GM19455 (cell line): ENCODE data around the gene RAI14.

Experiments used
- ATAC-seq: cut with Tn5 transposase; IDR thresholded peaks from one replicate; pipeline ENCODE4 v1.9.1; 2021; ENCODE audit not compliant: unreplicated experiment

The RAI14 gene

DNA sequence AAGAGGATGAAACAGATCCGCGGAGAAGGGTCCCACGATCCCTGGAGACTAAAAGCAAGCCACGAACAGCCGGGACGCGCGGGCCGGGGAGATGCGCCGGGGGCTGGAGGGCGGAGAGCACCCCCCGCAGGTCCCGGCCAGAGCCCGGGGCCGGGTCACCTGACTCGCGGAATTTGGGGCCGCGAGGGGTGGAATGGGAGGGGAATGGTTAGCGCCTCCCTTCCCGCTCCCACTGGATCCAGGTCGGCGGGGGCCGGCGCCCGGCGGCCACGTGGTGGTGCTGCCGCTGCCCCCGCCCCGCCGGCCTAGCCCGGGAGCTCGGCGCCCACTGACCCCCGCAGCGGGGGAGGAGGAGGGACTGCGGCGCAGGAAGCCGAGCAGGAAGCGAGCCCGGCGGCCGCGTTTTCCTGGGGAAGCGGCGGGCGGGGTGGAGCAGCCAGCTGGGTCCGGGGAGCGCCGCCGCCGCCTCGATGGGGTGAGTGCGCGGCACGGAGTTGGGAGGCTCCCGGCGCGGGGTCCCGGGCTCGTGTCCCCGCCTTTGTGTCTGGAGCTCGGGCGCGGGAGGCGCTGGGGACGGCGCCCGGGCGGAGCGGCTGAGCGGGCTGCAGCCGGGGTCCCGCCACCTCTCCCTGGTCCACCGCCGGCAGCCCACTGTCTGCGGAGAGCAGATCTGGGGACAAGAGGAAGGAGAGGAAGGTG lies at the start of gene RAI14:
Gene RAI14, plus strand, starts transcription at position 328 of the 699 bp plus-strand sequence. CDS start 30,592 bp downstream, outside the sequence.
- ATAC-seq = no peak

- ATAC-seq = no peak
Measured at GRCh38 chr5:34608368-34608767, 47.8 kb upstream of the RAI14 start.

GRCh38 chr5:34608859-34609648 lies 47.1 kb upstream of the RAI14 start:
- no peak for ATAC-seq

DNA sequence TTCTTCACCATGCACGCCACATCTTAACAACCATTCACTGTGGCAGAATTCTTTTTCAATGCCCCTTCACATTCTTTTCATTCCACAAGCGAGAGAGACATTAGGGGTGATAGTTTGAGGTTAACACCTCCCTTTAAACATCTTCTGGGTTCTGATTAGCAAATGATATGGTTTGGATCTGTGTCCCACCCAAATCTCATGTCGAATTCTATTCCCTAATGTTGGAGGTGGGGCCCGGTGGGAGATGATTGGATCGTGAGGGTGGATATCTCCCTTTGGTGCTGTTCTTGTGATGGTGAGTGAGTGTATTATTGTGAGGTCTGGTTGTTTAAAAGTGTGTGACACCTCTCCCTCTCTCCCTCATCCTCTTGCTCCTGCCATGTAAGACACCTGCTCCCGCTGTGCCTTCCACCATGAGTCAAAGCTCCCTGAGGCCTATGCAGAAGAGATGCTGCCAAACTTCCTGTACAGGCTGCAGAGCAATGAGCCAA lies 46.1 kb upstream of the RAI14 start:
- ATAC-seq = no peak

DNA sequence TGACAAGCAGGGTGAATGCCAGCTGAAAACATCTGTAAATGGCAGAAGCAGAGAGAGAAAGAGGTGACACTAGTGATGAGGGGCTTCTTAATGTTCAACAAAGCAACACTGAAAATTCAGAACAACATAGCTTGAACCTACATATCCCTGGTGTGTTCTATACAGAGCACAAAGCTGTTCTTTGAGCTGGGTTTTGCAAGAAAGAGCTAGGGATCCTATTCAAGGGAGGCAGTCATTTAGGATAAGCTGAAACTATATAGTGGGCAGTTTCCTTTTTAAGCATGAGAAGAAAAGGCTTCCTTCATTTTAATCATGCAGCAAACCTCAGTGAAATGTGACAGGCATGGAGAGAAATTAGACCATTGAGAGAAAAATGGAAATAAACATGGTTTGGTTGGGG lies 45.6 kb upstream of the RAI14 start:
- no peak for ATAC-seq

GRCh38 chr5:34611464-34612415 lies 44.4 kb upstream of the RAI14 start:
- no peak for ATAC-seq

GRCh38 chr5:34616651-34617050 lies 39.5 kb upstream of the RAI14 start:
- ATAC-seq = no peak

- no peak for ATAC-seq
Measured at GRCh38 chr5:34618371-34619065, 37.6 kb upstream of the RAI14 start.

GRCh38 chr5:34620185-34620584 lies 35.9 kb upstream of the RAI14 start:
- ATAC-seq = no peak

DNA sequence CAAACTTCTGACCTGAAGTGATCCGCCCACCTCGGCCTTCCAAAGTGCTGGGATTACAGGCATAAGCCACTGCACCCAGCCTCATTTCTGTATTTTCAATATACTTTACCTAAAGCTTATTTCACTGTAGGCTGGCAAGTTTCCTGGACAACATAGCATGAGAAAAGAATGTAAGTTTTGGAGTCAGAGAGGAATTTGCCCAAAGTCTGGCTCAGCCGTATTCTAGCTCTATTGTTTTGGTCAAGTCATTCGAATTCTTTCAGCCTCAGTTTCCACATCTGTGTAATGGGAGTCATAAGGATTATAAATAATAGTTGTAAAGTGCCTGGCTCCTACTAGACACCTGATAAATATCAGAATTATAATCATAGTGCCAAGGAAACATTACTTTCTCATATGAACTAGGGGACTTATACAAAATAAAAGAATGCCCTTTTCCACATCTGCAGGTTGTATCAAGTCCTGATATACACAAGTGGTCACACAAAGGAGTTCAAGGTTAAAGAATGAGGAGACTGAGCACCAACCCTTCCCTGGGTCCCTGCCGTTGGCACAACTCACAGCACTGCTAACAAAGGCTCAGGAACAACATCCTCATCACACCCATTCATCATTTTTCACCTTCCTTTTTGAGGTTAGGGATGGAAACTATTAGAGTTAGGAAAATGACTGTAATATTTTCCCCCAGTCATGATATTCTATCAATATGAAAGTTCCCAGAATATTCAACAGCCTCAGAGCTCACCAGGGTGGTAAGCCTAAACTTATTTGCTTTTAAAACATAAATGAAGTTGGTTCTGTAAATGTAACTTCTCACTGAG lies 34.6 kb upstream of the RAI14 start:
- ATAC-seq = no peak

DNA sequence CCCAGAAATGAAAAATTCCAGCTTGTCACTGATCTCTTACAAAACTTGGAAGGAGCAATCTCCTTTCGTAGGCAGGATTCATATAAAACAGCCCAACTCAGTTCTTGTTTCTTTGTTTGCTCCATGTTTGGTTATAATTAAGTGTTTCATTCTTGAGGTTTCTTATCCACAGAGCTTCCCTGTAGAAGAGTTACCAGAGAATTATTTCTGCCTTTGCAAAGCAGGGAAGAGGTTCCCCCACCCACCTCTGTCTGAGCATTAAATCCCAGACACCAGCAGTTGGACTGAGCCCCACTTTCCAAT lies 34.1 kb upstream of the RAI14 start:
- no peak for ATAC-seq

DNA sequence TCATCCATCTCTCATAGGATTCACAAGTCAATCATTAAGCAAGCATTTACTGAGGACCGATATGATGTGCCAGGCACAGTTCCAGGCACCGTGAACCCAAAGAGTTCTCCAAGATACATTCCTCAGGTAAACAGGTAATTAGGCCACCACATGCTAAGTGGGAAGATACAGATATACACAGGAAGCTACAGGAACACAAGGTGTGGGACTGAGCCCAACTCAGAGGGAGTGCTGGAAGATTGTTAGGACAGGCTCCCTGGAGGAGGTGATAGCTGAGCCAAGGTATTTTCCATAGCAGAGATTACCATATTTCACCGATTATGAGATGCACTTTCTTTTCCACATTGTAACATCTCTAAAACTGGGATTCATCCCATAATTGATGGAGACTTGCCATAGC lies 31.4 kb upstream of the RAI14 start:
- no peak for ATAC-seq

- ATAC-seq = no peak
Measured at GRCh38 chr5:34625246-34625645, 30.9 kb upstream of the RAI14 start.

DNA sequence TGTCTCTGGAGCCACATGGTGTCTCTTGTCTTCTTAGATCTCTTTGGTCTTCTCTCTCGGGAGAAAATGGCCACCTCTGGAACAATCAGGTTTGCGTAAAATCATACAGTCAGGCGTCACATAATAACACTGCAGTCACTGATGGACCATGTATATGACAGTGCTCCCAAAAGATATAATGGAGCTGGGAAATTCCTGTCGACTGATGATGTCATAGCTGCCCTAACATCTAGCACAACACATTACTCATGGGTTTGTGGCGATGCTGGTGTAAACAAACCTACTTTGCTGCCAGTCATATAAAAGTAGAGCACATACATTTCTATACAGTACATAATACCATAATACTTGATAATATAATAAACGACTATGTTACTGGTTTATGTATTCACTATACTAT lies 30.1 kb upstream of the RAI14 start:
- ATAC-seq = no peak

- ATAC-seq = no peak
Measured at GRCh38 chr5:34626751-34627150, 29.4 kb upstream of the RAI14 start.

DNA sequence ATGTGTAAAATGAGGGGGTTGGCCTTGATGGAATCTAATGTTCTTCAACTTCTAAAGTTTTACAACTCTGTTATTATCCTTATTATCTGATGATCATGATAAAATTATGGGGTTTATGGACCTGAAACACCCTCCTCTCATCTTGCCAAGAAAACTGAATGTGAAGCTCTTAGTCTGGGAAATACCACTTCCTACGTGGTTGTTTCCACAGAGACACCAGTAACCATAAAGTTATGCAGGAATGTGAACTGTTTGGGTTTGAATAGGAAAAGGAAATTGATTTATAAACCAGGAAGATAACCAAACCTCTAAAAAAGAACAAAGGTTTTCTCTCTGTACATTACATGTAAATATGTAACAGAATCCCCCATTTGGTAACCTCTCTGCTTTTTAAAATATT lies 28.3 kb upstream of the RAI14 start:
- no peak for ATAC-seq

GRCh38 chr5:34628373-34628772 lies 27.8 kb upstream of the RAI14 start:
- no peak for ATAC-seq

DNA sequence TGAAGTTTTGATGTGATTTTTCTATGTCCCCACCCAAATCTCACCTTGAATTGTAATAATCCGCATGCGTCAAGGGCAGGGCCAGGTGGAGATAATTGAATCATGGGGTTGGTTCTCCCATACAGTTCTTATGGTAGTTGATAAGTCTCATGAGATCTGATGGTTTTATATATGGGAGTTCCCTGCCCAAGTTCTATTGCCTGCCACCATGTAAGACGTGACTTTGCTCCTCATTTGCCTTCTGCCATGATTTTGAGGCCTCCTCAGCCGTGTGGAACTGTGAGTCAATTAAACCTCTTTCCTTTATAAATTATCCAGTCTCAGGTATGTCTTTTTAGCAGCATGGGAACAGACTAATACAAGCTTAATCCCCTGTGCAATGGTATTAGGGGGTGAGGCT lies 25.5 kb upstream of the RAI14 start:
- ATAC-seq = no peak

GRCh38 chr5:34632807-34633422 lies 23.2 kb upstream of the RAI14 start:
- no peak for ATAC-seq
